Measurements from ENCODE around the gene CAPN1.

Gene CAPN1

DNA sequence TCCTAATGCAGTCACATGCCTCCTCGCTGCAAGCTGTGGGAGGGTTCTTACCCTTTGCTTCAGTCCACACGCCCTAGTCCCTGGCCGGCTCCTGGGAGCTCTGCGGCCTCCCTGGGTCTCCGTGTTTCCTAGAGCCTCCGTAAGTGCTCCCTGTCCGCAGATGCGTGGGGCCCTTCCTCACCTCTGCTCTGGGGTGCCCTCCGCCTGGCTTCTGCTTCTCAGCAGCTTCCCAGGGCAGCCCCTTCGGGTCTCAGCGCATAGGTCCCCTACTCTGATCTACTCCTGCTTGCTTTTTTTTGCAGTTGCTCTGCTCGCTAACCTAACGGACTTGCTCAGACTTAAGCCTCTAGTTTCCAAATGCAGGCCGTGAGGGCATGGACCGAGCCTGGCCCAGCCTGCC, 22.4 kb downstream of the CAPN1 start:
- DNase-seq (ENCODE audit: low spot score) = no peak

DNA sequence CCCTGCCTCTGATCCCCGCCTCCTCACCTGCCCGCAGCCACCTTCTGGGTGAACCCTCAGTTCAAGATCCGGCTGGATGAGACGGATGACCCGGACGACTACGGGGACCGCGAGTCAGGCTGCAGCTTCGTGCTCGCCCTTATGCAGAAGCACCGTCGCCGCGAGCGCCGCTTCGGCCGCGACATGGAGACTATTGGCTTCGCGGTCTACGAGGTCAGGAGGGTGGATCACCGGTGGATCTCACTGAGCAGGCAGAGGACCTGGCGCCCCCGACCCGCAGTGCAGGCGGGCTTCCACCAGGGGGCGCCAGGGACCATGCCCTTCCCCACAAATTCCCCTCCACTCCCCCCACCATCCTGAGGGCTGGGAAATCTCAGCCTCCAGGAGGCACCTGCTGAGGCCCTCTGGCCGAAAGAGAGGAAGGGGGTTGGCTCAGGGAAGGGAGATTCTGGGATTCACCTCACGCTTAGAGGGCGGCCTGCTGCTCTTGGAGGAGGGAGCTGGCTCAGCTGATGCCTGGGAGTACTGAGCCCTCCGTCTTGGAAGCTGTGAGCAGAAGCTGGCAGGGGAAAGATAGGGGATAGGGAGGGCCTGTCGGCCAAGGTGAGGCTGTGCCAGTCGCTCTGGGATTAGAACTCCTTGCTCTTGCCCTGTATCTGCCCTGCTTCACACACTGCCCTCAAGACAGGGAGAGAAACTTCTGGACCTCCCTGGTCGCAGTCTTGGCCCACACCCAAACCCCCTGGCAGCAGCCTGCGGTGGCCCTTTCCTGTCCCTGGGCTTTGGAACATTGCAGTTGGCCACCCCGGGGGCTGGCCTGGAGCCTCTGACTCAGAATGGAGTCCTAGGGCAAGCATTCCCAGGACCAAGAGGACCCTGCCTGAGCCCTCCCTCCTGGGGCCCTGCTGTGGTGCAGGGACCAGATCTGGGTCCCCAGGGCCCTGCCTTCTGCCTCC, 23.2 kb downstream of the CAPN1 start:
- DNase-seq (ENCODE audit: low spot score) = peak; percentile 52

DNA sequence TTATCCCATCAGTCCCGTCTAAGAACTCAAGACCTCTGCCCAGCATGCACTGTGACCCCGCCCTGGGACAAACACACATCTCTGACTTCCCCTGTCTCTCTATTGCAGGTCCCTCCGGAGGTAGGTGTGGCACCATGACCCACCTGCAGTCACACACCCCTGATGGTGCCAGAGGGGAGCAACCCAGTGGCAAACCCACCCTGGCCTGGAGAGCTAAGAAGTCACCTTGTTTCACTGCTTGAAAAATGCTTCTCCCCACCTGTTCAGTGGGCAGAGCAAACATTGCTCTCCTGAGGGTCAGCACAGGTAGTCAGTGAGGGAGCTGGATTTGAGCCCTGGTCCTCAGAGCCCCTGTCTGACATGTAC, 23.9 kb downstream of the CAPN1 start:
- no peak for DNase-seq (ENCODE audit: low spot score)

DNA sequence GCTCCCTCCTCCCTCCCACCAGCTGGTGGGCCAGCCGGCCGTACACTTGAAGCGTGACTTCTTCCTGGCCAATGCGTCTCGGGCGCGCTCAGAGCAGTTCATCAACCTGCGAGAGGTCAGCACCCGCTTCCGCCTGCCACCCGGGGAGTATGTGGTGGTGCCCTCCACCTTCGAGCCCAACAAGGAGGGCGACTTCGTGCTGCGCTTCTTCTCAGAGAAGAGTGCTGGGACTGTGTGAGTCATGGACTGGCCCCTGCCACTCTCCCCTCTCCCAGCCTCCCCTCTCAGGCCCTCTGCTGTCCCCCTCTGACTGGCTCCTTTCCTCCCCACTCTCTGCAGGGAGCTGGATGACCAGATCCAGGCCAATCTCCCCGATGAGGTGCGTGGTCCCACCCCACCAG, 24.7 kb downstream of the CAPN1 start:
- DNase-seq (ENCODE audit: low spot score) = no peak

DNA sequence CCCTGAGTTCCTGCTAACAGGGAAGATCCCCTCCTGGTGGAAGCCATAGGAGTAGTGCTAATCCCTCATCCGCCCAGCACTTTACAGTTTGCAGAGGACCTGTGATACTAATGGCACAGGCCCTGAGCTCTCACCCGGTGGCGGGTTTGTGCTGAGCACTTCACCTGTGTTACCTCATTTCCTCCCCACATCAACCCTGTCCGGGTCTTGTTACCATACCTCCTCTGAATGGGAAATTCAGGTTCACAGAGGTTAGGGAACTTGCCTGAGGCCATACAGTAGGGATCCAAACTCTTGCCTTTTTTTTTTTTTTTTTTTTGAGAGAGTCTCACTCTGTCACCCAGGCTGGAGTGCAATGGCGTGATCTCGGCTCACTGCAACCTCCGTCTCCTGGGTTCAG, 25.2 kb downstream of the CAPN1 start:
- no peak for DNase-seq (ENCODE audit: low spot score)

DNA sequence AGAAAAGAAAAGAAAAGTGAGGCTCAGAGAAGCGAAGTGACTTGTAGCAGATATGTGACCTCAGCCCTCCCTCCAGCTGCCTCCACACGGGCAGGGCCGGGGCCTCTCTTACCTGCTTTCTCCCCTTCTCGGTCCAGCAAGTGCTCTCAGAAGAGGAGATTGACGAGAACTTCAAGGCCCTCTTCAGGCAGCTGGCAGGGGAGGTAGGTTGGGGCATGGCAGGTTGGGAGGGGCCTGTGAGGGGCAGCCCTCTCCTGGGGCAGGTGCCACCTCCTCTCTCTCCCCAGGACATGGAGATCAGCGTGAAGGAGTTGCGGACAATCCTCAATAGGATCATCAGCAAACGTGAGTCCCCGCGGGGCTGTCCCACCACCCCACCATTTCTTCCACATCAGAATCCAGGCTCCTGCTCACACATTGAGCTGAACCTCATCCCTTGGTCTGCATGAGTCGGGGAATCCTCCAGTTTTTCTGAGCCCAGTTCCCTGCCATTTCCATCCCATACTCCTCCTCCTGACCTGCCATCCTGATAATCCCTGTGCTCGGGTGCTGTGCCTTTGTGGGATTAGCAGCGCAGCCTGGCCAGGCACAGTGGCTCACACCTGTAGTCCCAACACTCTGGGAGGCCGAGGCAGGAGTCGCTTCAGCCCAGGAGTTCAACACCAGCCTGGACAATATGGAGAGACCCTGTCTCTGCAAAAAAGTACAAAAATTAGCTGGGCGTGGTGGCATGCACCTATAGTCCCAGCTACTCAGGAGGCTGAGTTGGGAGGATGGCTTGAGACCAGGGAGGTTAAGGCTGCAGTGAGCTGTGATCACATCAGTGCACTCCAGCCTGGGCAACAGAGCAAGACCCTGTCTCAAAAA, 26.4 kb downstream of the CAPN1 start:
- DNase-seq (ENCODE audit: low spot score) = no peak

DNA sequence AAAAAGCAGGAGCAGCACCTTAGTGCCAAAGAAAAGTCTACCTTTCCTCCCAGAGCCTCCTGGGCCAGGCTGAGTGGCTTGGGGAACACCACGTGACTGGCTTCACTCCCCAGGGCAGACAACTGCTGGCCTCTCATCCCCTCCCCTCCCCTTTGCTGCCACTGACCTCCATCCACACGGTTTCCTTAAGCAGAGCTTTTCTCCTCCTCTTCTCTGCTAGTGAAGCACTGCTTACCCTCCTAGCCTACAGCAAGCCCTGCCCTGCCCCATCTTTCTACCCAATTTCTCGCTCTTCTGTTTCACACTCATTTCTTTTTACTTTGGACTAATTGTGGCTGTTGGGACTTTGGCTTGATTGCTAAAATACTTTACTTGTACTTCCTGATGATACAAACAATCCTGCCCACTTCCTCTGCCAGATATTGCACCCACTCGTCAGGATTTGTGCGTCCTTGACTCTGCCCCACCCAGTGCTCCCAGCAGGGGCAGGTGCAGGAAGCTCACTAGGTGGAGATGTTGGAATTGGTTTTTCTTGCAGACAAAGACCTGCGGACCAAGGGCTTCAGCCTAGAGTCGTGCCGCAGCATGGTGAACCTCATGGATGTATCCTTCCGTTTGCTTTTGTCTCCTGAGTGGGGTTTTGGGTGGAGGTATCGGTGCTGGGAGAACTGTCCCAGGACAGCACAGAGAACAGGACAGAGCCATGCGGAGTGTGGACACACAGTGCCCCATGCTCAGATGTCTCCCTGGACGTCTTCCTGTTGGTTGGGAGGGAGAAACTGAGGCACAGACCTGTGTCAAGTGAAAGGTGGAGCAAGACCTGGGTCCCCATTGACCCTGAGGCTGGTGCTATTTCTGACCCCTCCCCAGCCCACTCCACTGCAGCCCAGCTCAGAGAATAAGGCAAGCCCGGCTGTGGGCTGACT, 27.3 kb downstream of the CAPN1 start:
- no peak for DNase-seq (ENCODE audit: low spot score)

DNA sequence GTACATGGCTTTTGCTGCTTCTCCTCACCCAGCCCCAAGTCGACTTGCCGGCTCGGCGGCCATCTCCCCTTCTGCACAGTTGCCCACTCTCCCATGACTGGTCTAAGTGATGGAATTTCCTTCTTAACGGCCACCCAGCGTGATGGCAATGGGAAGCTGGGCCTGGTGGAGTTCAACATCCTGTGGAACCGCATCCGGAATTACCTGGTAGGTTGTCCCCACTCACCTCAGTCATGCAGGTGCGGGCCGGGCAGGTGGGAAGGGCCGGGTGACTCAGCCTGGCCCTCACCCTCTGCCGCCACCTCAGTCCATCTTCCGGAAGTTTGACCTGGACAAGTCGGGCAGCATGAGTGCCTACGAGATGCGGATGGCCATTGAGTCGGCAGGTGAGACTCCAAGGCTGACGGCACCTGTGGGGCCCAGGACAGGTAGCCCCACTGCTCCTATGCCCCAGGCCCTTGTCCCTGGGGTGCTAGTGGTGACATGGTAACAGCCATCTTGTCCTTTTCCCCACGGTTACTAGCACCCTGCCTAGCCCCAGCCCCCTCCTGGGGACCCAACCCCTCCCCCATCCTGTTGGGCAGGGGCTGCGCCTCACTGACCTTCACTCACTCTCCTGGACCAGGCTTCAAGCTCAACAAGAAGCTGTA, 28.1 kb downstream of the CAPN1 start:
- DNase-seq (ENCODE audit: low spot score) = no peak

DNA sequence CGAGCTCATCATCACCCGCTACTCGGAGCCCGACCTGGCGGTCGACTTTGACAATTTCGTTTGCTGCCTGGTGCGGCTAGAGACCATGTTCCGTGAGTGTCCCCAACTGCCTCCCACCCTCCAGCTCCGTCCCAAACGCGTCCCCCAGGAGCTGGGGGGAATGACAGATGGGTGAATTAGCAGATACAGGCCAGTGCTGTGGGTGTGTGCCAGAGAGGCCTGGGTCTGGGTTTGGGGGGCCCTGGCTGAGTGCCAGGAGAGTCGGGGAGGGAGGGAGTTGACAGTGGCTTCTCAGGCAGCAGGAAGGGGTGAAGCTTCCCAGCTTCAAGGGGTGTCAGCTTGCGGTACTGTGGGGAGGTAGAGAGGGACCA, 28.6 kb downstream of the CAPN1 start:
- no peak for DNase-seq (ENCODE audit: low spot score)

DNA sequence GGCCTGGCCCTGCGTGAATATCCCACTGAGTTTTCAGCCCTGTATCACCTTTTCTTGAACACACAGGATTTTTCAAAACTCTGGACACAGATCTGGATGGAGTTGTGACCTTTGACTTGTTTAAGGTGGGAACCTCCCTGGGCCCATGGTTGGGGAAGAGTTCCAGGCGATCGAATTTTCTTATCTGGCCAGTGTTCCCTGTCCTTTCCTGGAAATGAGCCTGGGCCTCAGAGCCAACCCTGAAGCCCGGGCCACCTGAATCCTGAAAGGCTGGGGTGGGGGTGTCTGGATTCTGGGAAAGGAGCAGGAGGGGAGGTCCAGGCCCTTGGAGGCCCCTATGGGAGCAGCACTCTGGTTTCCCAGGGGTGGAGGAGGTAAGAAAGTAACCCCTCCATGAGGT, 29.0 kb downstream of the CAPN1 start:
- DNase-seq (ENCODE audit: low spot score) = no peak

DNA sequence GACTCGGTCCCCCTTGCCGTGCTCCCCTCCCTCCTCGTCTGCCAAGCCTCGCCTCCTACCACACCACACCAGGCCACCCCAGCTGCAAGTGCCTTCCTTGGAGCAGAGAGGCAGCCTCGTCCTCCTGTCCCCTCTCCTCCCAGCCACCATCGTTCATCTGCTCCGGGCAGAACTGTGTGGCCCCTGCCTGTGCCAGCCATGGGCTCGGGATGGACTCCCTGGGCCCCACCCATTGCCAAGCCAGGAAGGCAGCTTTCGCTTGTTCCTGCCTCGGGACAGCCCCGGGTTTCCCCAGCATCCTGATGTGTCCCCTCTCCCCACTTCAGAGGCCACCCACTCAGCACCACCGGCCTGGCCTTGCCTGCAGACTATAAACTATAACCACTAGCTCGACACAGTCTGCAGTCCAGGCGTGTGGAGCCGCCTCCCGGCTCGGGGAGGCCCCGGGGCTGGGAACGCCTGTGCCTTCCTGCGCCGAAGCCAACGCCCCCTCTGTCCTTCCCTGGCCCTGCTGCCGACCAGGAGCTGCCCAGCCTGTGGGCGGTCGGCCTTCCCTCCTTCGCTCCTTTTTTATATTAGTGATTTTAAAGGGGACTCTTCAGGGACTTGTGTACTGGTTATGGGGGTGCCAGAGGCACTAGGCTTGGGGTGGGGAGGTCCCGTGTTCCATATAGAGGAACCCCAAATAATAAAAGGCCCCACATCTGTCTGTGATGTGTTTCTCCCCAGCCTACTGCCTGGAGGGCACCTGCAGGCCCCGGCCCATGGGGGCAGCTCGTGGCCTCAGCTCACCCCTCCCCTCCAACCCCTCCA, 29.8 kb downstream of the CAPN1 start:
- DNase-seq (ENCODE audit: low spot score) = no peak

DNA sequence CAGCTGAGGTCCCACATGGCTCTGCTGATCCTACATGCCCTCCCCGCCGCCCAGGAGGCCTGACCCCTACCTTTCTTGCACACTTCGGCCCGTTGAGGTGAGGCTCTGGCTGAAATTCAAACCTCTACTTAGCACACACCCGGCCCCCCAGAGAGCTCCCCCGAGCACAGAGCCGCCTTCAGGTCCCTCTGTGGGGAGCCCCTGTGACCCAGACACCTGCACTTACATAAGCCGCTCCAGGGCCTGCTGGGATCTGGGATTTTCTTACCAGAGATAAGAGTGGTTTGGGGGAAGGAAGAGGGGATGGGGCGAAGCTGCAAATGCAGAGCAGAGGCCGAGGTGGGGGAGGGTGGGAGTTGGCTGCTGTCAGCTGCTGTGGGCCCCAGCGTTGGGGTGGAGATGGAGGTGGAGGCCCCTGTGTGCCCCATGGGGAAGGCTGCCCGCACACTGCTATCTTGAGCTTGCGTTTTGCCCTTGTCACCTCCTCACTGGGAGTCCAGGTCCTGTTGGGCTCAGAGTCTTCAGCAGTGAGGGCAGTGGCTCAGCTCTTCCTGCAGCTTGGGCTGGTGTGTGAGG, 30.6 kb downstream of the CAPN1 start:
- DNase-seq (ENCODE audit: low spot score) = no peak

DNA sequence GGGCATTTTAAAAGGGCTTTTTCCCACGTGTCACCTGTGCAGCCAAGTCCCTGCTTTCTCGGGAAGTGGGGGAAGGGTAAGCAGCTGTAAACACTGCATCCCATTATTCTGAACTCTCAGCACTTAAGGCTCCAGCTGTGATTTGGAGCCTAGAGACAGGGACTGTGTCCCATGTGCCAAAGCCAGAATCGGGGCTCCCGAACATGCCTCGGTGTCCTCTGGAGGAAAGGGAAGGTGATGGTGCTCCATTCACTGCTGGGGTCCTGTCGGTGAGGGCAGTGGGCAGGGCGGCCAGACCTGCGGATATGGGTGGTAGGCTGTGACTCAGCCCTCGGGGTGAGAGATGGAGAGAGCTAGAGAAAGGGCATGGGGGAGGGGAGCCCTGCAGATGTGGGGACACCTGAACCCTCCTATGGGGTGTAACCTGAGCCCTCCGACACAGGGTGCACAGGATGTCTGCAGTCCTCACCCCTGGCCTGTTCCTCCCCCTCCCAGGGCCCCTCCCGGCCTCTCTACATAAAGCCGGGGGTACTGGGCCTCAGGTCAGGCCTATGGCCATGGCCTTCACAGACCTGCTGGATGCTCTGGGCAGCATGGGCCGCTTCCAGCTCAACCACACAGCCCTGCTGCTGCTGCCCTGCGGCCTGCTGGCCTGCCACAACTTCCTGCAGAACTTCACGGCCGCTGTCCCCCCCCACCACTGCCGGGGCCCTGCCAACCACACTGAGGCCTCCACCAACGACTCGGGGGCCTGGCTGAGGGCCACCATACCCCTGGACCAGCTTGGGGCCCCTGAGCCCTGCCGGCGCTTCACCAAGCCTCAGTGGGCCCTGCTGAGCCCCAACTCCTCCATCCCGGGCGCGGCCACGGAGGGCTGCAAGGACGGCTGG, 31.8 kb downstream of the CAPN1 start:
- DNase-seq (ENCODE audit: low spot score) = no peak

DNA sequence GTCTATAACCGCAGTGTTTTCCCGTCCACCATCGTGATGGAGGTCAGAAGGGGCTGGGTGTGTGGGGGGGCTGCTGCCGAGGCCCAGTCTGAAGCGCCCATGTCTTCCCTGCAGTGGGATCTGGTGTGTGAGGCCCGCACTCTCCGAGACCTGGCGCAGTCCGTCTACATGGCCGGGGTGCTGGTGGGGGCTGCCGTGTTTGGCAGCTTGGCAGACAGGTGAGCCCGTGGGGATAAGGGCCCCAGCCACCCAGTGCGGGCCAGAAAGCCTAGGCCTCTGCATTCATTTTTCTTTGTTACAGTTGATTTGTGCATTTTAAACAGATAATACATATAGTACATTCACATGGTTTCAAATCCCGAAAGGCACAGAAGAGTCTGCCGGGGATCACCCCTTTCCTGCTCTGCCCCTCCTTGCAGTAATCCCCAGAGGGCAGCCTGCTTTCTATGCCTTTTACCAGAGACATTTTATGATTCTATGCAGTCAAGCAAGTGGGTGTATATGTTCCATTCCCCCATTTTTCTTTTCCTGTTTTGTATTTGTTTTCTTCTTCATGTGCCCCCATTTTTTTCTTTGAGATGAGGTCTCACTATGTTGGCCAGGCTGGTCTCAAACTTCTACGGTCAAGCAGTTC, 32.6 kb downstream of the CAPN1 start:
- no peak for DNase-seq (ENCODE audit: low spot score)

DNA sequence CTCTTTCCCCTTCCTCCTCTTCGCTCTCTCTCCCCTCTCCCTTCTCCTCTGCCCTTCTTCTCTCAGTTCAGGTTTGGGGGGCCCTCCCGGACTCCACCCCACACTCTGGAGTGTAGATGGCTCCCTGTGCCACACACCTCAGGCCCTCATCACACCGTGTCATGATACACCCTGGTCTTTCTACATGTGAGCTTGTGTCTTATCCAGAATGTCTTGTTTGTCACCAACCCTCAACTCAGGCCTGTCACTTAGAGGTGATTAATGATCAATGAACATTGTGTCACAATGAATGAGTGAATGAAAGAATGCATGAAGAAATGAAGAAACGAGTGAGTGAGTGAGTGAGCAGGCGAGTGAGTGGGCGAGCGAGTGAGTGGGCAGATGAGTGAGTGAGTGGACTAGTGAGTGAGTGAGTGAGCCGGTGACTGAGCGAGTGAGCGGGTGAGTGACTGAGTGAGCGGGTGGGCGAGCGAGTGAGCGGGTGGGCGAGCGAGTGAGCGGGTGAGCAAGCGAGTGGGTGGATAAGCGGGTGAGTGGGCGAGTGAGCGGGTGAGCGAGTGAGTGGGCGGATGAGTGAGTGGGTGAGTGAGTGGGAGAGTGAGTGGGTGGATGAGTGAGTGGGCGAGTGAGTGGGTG, 33.8 kb downstream of the CAPN1 start:
- no peak for DNase-seq (ENCODE audit: low spot score)

DNA sequence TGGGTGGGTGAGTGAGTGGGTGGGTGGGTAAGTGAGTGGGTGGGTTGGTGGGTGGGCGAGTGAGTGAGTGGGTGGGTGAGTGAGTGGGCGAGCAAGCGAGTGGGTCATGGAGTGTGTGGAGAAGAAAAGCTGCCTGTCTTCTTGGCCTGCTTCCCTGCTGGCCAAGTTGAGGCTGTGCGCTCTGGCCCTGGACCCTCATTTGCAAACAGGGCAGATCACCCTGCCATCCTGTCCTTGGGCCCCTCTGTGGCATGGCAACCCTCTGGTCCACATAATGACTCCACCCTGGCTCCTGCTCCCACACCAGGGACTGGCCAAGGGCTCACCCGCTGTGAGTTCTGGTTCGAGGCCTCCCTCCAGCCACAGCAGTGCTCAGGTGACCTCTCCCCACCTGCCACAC, 35.1 kb downstream of the CAPN1 start:
- no peak for DNase-seq (ENCODE audit: low spot score)

DNA sequence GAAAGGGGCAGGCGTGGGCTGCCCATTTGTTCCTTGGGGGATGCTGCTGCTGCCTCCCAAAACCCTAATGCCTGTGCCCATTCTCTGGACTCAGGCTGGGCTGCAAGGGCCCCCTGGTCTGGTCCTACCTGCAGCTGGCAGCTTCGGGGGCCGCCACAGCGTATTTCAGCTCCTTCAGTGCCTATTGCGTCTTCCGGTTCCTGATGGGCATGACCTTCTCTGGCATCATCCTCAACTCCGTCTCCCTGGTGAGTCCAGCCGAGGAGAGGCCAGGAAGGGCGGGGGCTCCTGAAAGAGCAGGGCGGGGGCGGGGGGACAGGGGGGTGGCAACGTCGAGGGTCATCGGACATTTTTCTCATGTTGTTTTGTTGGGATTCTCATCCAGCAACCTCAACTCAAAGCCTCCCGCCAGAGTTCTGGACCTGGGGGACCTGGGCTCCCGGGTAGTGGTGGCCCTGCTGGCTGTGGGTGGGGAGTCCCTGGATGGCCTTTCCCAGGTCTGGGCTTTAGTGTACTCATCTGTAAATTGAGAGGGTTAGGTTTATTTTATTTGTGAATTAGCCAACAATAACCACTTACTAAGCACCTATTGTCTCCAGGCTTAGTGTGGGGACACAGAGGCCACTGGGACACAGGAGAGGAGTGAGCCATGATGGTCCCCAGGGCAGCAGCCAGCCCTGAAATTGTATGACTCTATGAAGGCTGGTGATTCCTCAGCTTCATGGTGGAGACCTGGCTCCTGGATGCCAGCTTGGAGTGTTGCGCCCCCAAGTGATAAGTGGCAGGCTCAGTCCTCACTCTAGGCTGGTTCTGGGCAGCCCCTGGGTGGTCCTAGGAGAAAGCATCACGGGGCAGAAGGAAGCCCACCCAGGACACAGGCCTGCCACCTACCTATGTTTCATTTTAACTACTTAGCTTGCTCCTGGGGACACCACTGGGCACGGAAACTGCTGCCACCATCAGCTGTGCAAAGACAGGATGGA, 36.0 kb downstream of the CAPN1 start:
- no peak for DNase-seq (ENCODE audit: low spot score)
